GM21360 (cell line): ENCODE data around the gene CD180.

Source experiments
- ATAC-seq: cut with Tn5 transposase; IDR thresholded peaks from one replicate; pipeline ENCODE4 v1.9.1; 2021; ENCODE audit warnings: mild to moderate bottlenecking, moderate library complexity; ENCODE audit not compliant: unreplicated experiment

Gene CD180

DNA sequence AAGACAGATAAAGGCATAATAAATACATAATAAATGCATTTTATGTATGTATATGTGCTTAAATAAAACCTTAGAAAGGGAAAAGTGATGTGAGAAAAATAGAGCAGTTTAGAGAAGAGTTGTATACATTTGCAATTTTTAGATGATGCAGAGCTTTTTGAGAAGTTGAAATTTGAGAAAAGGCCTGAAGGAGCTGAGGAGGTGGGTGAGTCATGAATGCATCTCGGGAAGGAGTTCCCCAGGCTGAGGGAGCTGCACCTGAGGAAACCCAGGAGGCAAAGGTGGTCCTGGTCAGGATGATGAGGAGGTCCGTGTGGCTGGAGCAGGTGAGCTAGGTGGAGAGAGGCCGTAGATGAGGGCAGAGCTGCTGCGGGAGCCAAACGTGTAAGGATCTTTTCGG is 17.4 kb upstream of the CD180 start:
- ATAC-seq, result no peak

DNA sequence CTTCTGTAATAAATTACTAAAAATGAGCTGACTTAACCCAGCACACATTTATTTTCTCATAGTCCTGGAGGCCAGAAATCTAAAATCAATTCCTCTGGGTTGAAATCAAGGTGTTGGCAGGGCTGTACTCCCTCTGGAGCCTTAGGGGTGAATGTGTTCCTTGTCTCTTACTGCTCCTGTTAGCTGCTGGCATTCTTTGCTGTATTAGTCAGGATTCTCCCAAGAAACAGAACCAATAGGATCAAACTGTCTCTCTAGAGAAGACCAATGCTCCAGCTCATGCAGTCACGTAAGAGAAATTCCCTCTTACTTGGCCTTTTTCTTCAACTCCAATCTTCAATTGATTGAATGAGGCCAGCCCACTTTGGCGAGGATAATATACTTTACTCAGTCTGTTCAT is 15.3 kb upstream of the CD180 start:
- no peak for ATAC-seq

DNA sequence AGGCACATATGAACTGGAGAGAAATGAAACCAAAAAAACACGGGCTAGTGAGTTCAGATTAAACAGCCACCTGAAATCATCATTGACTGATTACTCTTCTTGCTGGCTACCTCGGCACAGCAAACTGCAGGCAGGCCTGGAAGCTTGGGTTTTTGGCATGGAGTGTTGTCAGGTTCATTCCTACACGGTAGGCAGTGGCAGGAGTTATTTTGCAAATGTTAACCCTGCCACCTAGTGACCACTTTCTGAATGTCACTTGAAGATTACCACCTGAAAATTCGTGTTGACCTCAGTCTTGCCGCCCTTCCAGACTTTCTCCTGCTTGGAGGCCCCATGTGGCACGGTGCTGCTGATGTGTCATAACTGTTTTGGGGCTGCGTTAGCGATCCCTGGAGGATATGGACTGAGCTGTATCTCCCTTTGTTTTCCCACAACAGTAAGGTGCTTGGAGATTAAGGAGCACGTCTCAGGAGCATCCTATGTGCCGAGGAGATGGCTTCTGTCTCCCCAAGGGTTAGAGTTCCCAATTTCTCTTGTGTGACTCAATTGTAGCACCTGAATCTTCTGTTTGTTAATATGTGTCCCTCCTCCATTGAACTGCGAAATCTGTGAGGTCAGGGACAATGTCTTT is 12.7 kb upstream of the CD180 start:
- ATAC-seq, result no peak

DNA sequence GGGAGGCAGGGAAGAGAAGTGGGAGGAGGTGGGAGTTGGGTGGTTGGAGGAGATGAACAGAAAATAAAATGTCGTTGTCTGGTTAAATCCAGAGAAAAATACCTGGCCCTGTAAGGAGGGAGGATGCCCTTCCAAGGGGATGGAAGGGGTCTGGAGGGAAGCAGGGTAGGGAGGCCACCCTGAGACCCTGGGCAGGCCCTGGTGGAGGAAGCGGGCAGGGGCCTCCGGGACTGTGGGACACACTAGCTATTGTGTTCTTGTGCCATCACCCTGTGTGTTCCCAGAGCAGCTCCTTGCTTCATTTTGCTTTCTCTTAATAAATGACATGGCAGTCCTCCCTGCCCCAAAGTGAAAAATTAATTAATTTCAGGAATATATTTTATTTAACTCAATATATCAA is 11.8 kb upstream of the CD180 start:
- no peak for ATAC-seq

DNA sequence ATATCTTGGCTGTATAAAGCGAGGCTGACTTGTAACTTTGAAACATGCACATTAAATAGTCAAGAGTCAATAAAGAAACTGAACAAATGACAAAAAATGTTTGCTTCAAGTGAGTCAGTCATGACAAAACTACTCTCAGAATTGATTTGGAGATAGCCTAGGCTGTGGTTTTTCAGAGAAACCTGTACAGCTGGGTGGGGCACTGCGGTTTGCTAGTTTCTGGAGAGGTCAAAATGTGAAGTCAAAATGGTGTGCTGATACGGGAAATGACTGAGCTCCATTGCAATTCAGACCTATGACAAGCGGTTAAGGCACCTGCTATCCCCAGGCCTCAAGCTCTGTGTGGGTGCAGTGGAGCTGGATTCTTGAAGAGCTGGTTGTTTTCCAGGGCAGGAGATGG is 10.3 kb upstream of the CD180 start:
- ATAC-seq, result peak; percentile 74

DNA sequence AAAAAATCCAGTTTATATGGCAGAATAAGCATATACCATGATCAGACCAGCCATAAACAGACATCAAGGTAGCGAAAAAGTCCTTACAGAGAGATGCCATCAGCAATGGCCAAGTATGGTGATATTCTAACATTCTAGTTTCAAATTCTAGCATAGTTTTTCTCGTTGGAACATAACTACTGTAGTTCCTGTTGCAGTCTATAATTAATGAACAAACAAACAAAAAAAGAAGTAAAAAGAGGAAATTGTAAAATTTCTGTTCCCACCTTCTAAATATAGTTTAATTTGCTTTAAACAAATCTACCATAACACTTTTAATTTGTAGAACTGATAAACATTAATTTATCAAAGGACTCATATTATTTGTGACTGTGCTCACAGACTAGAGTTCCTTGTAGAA is 9.9 kb upstream of the CD180 start:
- no peak for ATAC-seq

DNA sequence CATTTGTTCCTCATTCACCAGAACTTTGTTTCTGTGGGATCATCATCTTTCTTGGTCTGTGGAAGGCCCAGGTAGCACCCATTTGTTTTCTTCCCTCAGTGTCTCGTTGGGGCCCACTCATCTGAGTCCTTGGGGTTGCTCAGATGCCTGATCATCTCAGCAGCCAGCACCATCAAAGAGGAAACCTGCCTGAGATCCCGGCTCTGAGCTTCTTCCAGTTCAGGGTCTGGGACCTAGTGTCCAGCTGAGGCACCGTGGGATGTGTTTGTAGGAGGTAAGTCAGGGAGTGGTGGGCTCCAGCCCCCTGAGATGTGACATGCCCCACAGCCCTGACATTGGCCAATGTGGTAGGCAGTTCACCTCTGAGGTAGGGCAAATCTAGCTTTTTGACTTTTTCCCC is 9.4 kb upstream of the CD180 start:
- ATAC-seq, result no peak

DNA sequence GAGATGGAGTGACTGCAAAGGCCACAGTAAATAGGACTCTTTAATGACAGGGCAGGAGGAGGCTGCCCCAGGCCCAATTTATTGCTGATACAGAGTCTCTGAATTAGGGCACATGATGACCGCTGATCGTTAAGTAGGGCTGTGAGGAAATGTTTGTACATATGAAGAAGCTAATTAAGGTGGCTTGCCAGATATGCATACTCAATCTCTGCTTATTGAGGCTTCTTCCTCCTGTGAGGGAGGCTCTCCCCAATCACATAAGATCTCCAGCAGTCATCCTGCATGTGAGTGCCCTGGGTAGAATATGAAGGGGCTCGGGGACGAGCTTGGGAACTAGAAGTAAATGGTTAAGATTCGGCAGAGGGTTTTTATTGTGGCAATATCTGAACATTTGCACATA is 8.2 kb upstream of the CD180 start:
- ATAC-seq, result no peak

DNA sequence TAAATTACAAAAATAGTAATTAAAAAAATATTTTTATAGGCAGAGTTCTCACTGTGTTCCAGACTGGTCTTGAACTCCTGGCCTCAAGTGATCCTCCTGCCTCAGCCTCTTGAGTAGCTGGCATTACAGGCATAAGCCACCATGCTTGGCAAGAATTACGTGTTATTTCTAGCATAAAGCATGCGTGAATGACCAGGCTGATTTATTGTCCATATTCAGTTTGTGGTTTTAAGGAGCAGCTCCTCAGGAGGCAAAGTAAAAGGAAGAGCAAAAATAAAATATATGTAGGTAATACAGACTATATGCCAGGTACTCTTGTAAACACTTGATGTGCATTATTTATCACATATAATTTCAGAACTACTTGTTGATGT is 7.1 kb upstream of the CD180 start:
- no peak for ATAC-seq

DNA sequence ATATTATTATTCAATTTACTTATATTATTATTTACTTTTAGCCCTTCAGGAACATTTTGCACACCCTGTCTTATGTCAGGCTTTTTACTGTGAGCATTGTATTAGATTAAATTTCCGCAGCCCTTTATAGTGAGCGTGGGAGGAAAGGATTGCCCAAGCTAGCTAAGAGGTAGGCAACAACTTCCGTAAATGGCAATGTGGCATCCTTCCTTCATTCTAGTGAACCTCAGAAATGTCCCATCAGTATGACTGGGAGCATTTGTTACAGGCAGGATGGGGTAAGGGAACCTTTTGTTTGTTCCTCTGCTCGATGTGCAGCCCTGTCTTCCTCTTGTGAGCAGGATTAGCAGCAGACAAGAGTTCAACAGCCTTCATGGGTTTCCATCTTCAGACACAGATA is 6.2 kb upstream of the CD180 start:
- no peak for ATAC-seq

DNA sequence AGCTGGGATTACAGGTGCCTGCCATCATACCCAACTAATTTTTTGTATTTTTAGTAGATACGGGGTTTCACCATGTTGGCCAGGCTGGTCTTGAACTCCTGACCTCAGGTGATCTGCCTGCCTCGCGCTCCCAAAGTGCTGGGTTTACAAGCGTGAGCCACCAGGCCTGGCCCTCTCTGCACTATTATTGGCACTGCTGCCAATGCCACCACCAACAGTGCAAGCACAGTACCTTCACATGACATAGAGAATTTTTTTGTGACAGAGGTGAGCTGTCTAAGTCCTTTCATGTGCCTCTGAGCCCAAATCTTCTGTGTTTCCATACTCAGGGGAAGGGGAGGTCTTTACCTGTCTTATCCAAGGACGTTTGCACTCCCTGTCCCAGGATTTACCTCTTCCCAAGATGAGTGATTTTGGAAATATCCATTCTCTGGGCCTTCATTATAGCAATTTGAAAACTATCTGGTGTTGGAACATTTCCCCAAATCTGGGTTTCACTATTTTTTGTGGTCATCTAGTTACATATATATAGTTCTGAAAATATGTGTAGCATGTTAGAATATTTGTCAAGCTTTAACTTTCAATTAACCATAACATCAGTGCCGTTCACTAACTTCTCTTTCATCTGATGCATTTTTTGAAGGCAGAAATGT is 5.4 kb upstream of the CD180 start:
- ATAC-seq, result no peak

DNA sequence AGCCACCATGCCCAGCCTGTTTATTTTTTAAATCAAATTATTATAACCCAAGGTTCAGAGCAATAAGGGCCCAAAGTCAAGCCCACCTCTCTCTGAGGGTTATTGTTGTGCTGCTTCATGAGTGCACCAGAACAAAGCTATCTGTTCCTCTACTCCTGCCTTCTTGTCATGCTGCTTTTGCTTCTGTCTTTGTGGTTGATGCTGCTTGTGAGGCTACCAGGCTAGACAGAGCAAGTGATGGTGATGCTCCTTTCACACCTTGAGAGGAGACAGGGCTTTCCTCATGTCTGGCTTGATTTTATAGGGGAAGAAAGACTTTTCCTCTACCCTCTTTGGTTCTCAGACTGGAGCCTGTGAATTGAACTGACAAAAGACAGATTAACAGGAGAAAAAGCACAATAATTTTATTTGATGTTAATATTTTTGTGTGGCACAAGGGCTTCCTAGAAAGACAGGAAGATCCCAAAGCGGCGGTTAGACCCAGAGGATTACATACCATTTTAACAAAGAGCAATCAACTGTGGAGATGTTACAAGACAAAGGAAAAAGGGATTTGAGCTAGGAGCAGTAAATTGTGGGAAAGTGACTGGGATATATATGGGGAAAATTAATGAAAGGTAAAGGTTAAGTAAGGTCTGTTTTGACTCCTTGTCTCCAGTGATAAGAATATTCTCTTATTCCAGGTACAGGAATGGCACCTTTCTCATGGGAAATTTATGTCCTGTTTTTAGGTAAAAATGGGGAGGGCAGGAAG is 4.4 kb upstream of the CD180 start:
- peak; percentile 33 for ATAC-seq

DNA sequence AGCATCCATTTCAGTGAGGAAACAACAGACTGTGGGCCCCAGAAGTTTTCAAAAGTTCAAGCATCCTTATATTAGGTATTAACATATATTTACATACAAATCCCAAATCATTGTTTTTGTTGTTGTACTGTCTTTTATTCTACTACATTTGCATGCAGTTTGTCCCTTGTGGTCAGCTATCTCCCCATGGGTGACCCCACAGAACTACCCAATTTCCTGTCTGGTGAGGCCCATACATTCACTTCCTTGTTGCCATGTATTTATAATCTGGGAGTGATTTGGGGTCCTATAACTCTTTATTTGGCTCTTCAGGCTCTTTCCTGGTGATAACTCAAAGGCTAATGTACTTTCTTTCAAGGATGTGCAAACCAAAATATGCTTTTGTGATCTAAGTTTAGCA is 3.3 kb upstream of the CD180 start:
- no peak for ATAC-seq

DNA sequence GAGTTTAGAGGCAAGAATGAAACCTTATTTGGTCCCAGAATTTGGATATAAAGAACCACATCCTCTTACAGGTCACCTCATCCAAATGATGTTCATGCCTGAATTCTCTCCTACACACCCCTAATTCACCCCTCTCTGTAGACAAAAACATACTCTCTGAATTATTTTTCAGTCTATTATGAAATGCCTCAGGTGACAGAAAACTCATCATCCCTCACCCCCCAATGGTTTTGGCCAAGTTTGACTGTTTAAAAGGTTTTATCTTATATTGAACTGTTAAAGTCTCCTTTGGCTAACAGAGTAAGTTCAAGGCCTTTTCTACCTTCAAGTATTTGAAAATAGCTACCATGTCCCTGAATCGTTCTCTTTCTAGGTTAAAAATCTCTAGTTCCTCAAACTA is 2.3 kb upstream of the CD180 start:
- no peak for ATAC-seq

DNA sequence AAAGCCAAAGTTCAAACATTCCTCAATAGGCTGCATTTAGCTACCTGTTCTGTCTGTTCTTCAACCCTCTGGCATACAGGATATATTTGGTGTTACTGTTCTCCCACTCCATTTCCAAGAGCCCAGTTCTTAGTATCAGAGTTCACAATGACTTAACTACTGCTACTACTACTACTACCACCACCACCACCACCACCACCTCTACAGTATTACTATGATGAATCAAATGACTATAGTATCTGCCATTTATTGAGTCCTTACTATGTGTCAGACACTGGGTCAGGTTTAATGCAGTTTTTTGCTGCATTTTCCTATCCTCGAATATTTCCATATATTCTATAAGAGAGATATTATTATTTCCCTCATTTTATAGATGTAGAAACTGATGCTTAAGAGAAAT is 937 bp upstream of the CD180 start:
- ATAC-seq, result no peak

DNA sequence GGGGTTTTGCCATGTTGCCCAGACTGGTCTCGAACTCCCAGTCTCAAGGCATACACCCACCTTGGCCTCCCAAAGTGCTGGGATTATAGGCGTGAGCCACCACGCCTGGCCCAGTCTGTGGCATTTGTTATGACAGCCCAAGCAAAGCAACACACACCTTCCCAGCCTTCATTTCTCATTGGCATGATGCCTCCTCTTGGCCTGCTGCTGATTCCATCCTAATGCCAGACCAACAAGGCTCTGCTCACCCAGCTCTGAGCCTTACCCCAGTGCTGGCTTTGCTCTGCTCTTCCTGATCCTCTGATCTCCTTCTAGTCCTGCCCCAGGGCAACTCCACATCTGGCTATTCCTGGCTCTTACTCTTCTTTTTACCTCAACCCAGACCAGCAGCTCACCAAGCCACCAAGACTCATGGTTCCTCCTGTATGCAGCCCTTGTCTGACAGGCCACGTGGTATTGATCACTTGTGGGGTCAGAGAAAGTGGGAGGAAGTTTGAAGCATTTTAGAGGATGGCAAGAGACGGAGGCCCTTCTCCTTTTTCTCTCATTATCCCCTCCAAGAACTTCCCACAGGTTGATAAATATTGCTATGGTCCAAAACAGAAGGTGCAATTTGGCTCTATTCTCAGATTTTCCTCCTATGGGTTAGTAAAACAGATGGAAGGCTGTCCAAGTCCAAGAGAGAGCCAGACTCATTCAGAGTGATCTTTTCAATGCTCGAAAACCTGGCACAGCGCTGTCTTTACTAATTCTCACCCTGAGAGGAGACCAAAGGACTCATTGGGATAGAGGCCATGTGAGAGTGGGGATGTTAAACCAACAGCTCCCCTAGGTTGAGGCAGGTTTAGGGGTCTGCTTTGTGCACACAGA is 958 bp downstream of the CD180 start:
- ATAC-seq, result no peak

DNA sequence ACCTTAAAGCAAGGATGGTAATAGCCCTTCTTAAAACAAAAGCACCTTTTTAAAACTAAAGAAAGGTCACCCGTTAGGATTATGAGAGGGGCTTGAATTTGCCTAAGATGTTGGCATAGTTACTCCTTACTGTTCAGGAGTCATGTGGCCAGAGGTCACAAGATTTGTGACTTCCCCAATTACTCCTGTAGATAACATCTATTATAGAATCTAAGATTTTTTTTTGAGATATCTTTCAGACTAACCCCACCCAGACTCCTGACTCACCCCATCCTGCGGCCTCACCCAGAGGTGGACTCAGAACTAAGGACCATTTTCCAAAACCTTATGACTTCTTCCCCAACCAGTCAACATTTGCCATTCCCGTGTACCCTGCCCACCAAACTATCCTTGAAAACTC is 2.4 kb downstream of the CD180 start:
- ATAC-seq, result no peak

DNA sequence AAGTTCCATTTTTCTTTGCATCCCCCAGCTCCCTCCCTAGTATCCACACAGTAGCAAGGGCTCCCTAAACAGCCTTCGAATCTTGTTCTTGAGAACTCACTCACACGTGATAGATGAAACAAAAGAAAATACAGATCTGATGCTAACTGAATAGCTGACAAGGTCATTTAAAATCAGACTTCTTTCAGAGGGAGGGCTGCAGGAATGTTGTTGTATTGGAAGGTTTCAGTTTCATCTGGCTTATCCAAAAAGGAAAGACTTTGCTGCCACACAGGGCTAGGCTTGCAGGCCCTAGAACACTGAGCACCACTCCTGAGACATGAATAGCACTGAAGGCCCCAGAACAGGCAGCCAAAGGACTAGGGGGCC is 3.2 kb downstream of the CD180 start:
- ATAC-seq, result no peak

DNA sequence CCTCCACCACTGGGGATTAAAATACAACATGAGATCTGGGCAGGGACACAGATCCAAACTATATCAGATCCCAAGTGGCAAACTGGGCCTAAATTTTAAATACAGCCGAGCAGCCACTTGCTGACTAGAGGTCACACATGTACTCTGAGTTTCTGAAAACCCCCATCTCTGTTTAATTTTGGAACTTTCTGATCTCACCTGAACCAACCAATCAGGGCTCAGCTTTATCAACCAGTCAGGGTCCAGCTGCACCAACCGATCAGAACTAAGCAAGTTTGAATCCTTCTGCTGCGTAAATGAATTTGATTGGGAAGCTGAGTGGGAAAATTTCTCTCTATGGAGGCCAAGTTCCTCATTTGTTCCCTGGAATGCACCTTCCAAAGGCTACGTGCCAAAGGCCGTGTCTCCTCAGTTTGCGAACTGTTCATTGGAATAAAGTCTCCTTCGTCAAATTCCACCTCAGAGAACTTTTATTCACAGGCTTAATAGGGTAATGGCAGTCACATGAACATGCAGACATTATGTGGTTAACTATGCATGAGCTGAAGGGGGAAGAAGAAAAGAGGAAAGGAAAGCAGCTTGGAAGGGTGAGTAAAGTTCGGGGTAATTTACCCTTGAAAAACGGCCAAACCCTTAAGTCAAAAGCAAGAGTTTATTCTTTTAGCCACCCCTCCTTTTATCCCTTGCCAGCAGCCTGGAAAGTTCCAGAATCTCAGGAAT is 3.7 kb downstream of the CD180 start:
- no peak for ATAC-seq

DNA sequence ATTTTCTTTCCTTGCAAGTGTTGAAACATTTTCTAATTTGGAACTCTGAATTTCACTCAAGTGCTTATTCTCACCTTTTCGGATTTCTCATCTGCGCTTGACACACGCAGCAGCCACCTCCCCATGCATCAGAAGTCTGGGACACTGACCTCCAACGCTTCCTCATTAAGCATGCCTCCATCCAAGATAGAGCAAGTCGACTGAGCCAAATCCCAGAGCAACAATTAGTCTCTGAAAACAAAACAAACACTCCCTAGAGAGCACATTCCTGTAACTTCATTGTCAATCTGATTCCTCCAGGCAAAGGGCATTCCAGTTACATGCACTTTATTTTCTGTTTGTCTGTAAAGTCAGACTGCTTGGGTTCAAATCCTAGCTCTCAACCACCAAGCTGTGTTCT is 5.7 kb downstream of the CD180 start:
- no peak for ATAC-seq

DNA sequence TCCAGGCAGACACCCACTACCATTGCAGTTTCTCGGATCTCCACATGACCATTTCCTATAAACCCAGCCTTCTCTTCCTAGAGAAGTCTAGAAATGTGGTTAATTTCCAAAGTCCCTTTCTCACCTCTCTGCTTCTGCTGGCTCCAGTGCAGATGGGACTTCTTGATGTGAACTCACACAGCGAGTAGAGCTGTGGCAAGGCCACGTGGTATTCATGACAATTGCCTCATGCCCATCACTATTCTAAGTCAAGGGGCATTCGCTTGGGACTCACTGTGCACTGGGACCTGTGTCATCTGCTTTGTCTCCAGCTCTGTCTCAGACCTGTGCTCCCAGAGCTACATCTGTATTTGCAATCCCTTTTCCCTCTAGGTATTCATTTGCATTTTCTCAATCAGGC is 6.2 kb downstream of the CD180 start:
- no peak for ATAC-seq
